Testis (tissue), 5 donors: ENCODE results near the gene TSPAN8. TPM values are rescaled to one million over a fixed set of nuclear protein-coding genes. Genes with fewer than 3 reads are reported as not detected.

Experiments used
- DNase-seq: peaks from one replicate; pipeline ENCODE4 v3.0.0-alpha.2; 2019
- H3K27ac ChIP-seq, 2 donors: fragments of 200-600 bp; sonication (generic); one replicate each; pipeline ENCODE4 v1.5.1; 2019
- H3K27me3 ChIP-seq: fragments of 200-600 bp; sonication (generic); one replicate; pipeline ENCODE4 v1.5.1; 2019
- H3K36me3 ChIP-seq: fragments of 200-600 bp; sonication (generic); one replicate; pipeline ENCODE4 v1.5.1; 2017; ENCODE audit warnings: low read depth; ENCODE audit errors: missing control alignments
- H3K4me1 ChIP-seq: fragments of 200-600 bp; sonication (generic); one replicate; pipeline ENCODE4 v1.5.1; 2019
- H3K4me3 ChIP-seq, 2 donors: fragments of 200-600 bp; sonication (generic); one replicate each; pipeline ENCODE4 v1.5.1; 2017 to 2019
- H3K9me3 ChIP-seq: fragments of 200-600 bp; sonication (generic); one replicate; pipeline ENCODE4 v1.5.1; 2017
- POLR2A ChIP-seq: fragments of 450-650 bp; IDR thresholded peaks from one replicate; pipeline ENCODE4 v1.6.1; 2017; ENCODE audit warnings: antibody characterized with exemption, mild to moderate bottlenecking, moderate library complexity
- WGBS, 2 donors: methylation state at CpG; one replicate each; pipeline ENCODE4 v1.1.5; 2018; 5-methylcytosine and 5-hydroxymethylcytosine counted together
- intact Hi-C: fragments of 100-400 bp; cut with DNase I; formaldehyde crosslinking; loops from one replicate; pipeline ENCODE4 v1.15.1; 2023; ENCODE audit warnings: low total_unique reads
- long read RNA-seq, 2 donors: transcript quantifications; one replicate each; lab custom pipeline, GENCODE V29; 2026
- polyA plus RNA-seq: library from polyadenylated mRNA; stranded (reverse); fragments of 350-450 nt; fragmentation: Illumina TruSeq; extraction: RNeasy Lipid Tissue Mini Kit (QIAGEN cat#74804); gene quantifications from one replicate; pipeline ENCODE4 v1.2.3, GENCODE V29; 2014; ENCODE audit warnings: low read depth, low replicate concordance; ENCODE audit not compliant: insufficient read depth
- total RNA-seq, 2 donors: library from RNA; depleted of rRNA; stranded (reverse); fragments of >200 nt; gene quantifications; one replicate each; pipeline ENCODE4 v1.2.3, GENCODE V29; 2016
- TF ChIP-seq, protein P1 (sequence below), 3 experiments: fragments of 450-650 bp in 2 of 3; fragments of 200-600 bp in 1 of 3; sonication (generic) in 1 of 3; IDR thresholded peaks; one replicate each; pipeline ENCODE4 v1.5.1; 2016 to 2019; ENCODE audit warnings: antibody characterized with exemption in 3 of 3, mild to moderate bottlenecking in 2 of 3, moderate library complexity in 1 of 3

Gene TSPAN8
- total RNA-seq, result 1 to 10 TPM; 1.3 to 4.7 TPM
- polyA plus RNA-seq, result 6.2 TPM
- long read RNA-seq, donor 1, partial matches to known transcripts, result 5 of 9 reads
- long read RNA-seq, donor 1, other reads (novel, unspliced or antisense), result 0 of 9 reads
- long read RNA-seq, donor 2, partial matches to known transcripts, result 6 of 7 reads
- long read RNA-seq, donor 2, other reads (novel, unspliced or antisense), result 0 of 7 reads

DNA sequence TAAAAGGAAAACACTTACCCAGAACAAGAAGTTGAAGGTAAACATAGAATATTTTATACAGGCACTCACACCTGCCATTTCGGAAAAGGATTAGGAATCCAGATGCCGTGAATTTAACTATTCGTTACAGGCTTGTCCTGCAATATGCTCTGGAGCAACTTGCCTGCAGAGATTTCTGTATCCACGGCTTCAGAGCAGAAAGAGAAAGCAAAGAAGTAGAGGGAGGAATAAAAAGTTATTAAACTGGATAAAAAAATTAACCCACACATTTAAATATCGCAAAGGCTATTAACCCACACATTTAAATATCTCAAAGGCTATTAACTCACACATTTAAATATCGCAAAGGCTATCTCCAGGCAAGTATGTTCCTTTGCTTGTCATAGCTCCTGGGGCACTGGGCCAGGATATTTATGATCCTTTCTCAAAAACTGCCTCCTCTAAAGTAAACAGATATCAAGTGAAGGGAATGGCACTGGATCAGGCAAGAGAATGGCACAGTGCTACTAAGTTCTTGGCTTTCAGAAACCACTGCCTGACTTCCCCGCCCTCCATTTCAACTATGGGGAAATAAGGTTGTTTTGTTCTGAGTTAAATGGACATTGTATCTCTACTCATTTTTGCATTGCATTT, at the start of gene TSPAN8:
Gene TSPAN8, minus strand, starts transcription at position 399 of the 633 bp plus-strand sequence. Its CDS starts 321 bp downstream, at position 78.
- H3K4me3 ChIP-seq, result no peak within 1 kb of the TSS
- DNase-seq, result peak; percentile 32
- H3K9me3 ChIP-seq, result no peaks in the 10 kb centered on the region
- H3K27me3 ChIP-seq, result no peaks in the 10 kb centered on the region
- 49 to 58% methylated on average over 7 of the region's 7 CpGs for WGBS, 2 donors
- peaks cover 3% of the 10 kb centered on the region for H3K4me1 ChIP-seq
- H3K36me3 ChIP-seq, result no peaks in the 10 kb centered on the region
- H3K27ac ChIP-seq, result peak within 1 kb of the TSS; percentile 49 to 62
- TF ChIP-seq, protein P1, sequence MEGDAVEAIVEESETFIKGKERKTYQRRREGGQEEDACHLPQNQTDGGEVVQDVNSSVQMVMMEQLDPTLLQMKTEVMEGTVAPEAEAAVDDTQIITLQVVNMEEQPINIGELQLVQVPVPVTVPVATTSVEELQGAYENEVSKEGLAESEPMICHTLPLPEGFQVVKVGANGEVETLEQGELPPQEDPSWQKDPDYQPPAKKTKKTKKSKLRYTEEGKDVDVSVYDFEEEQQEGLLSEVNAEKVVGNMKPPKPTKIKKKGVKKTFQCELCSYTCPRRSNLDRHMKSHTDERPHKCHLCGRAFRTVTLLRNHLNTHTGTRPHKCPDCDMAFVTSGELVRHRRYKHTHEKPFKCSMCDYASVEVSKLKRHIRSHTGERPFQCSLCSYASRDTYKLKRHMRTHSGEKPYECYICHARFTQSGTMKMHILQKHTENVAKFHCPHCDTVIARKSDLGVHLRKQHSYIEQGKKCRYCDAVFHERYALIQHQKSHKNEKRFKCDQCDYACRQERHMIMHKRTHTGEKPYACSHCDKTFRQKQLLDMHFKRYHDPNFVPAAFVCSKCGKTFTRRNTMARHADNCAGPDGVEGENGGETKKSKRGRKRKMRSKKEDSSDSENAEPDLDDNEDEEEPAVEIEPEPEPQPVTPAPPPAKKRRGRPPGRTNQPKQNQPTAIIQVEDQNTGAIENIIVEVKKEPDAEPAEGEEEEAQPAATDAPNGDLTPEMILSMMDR (IDR thresholded peaks at IDR 0.05), result no peak
- no peak for TF ChIP-seq POLR2A
- intact Hi-C loops, result no loop called here

DNA sequence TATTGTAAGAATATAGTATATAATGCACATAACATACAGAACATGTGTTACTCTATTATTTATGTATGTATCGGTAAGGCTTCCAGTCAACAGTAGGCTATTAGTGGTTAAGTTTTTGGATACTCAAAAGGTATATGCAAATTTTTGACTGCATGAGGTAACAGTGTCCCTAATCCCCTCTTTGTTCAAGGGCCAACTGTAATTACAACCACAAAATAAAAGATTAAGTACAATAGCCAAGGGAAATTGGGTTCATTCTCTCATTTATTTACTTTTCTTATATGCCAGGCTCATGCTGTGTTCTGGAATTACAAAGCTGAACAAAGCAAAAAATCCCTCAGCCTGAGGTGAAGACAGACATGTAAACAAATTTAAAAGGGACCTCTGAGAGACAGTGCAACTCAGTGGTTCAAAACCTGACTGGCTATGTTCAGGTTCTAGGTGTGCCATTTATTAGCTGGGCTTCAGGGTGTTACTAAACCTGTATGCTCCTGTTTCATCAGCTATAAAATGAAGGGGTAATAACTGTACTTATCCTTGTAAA, 43.4 kb upstream of the TSPAN8 start:
- TF ChIP-seq POLR2A, result no peak
- TF ChIP-seq, protein P1 (IDR thresholded peaks at IDR 0.05), result no peak
- WGBS, 2 donors, result 94 to 98% methylated on average over 1 of the region's 1 CpG

DNA sequence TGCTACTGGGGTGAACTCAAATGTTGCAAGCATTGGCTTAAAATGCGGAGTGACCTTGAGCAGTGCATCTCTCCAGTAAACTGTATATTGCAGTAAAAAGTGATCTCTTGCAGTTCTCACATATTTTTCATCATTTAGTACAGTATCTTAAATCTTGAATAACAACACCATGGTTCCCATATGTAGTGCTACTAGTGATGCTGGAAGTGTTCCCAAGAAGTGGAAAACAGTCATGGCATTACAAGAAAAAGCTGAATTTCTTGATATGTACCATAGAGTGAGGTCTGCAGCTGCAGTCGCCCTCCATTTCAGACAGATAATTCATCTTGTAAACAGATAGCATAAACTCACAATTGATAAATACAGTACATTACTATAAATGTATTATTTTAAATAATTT, 42.9 kb upstream of the TSPAN8 start:
- intact Hi-C loops, result no loop called here
- Histone ChIP-seq H3K27ac (no peak overlapping the region), H3K4me3 (no peak overlapping the region), H3K36me3 (no peaks in the 10 kb centered on the region), H3K27me3 (no peaks in the 10 kb centered on the region), H3K9me3 (no peaks in the 10 kb centered on the region), H3K4me1 (no peaks in the 10 kb centered on the region)
- TF ChIP-seq, protein P1 (IDR thresholded peaks at IDR 0.05), result no peak
- TF ChIP-seq POLR2A, result no peak
- 70 to 82% methylated on average over 2 of the region's 2 CpGs for WGBS, 2 donors
- no peak for DNase-seq

More for the DNA sequence above, 43.4 kb upstream of the TSPAN8 start:
- DNase-seq, result no peak
- Histone ChIP-seq H3K27ac (no peak overlapping the region), H3K36me3 (no peaks in the 10 kb centered on the region), H3K9me3 (no peaks in the 10 kb centered on the region), H3K27me3 (no peaks in the 10 kb centered on the region), H3K4me1 (no peaks in the 10 kb centered on the region), H3K4me3 (no peak overlapping the region)
- intact Hi-C loops, result no loop called here

- Histone ChIP-seq H3K9me3 (no peaks in the 10 kb centered on the region), H3K4me3 (no peak overlapping the region), H3K36me3 (no peaks in the 10 kb centered on the region), H3K27me3 (no peaks in the 10 kb centered on the region), H3K27ac (no peak overlapping the region), H3K4me1 (no peaks in the 10 kb centered on the region)
- intact Hi-C loops, result no loop called here
- DNase-seq, result no peak
- TF ChIP-seq, protein P1 (IDR thresholded peaks at IDR 0.05), result no peak
- no peak for TF ChIP-seq POLR2A
Observed at GRCh38 chr12:71197460-71197859, 39.7 kb upstream of the TSPAN8 start.
